IMR-90 (cell line): ENCODE data around the gene GABRB1.

ENCODE experiments used
- RFX5 ChIP-seq: IDR thresholded peaks from 2 replicates; pipeline ENCODE4 v1.8.0; 2012; ENCODE audit warnings: low read depth, mild to moderate bottlenecking, low read length, moderate library complexity
- TF ChIP-seq, protein P1 (sequence below): conservative IDR thresholded peaks from 2 replicates; pipeline ENCODE4 v1.5.1; 2012; ENCODE audit warnings: mild to moderate bottlenecking, low read depth, low read length, improper control_type of control experiment

DNA sequence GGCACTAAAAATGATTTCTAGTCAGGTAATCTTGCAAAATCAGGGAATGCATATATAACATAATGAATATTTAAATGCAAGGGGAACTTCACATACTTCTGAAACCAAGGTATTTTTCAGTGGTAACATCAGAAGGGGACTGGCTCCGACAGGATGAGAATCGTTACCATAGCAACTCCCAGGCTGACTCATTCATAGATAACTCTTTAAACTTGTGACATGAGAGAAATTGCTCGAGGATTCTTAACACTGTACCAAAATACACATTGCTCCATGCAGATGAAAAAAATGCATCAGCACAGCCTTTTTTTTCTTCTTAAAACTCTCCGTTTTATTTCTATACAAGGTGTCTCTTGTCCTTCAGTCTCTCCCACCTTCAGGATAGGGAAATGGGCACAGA, 114.3 kb downstream of the GABRB1 start:
- TF ChIP-seq, protein P1, sequence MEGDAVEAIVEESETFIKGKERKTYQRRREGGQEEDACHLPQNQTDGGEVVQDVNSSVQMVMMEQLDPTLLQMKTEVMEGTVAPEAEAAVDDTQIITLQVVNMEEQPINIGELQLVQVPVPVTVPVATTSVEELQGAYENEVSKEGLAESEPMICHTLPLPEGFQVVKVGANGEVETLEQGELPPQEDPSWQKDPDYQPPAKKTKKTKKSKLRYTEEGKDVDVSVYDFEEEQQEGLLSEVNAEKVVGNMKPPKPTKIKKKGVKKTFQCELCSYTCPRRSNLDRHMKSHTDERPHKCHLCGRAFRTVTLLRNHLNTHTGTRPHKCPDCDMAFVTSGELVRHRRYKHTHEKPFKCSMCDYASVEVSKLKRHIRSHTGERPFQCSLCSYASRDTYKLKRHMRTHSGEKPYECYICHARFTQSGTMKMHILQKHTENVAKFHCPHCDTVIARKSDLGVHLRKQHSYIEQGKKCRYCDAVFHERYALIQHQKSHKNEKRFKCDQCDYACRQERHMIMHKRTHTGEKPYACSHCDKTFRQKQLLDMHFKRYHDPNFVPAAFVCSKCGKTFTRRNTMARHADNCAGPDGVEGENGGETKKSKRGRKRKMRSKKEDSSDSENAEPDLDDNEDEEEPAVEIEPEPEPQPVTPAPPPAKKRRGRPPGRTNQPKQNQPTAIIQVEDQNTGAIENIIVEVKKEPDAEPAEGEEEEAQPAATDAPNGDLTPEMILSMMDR, result no peak
- TF ChIP-seq RFX5, result no peak
